ENCODE data around the gene CELF6.

GRCh38 chr15:72281713-72282112 is 38.2 kb downstream of the CELF6 start:
- TF ChIP-seq, protein P1, sequence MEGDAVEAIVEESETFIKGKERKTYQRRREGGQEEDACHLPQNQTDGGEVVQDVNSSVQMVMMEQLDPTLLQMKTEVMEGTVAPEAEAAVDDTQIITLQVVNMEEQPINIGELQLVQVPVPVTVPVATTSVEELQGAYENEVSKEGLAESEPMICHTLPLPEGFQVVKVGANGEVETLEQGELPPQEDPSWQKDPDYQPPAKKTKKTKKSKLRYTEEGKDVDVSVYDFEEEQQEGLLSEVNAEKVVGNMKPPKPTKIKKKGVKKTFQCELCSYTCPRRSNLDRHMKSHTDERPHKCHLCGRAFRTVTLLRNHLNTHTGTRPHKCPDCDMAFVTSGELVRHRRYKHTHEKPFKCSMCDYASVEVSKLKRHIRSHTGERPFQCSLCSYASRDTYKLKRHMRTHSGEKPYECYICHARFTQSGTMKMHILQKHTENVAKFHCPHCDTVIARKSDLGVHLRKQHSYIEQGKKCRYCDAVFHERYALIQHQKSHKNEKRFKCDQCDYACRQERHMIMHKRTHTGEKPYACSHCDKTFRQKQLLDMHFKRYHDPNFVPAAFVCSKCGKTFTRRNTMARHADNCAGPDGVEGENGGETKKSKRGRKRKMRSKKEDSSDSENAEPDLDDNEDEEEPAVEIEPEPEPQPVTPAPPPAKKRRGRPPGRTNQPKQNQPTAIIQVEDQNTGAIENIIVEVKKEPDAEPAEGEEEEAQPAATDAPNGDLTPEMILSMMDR (IDR thresholded peaks at IDR 0.05), result no peak
- TF ChIP-seq POLR2A (IDR thresholded peaks at IDR 0.05), result no peak

Data from sigmoid colon (tissue), 3 donors.